C4-2B (cell line): ENCODE measurements around the gene TMEM52B.

Experiments used
- CTCF ChIP-seq: fragments of 450-650 bp; conservative IDR thresholded peaks from 2 replicates; pipeline ENCODE4 v1.5.1; 2017; ENCODE audit warnings: mild to moderate bottlenecking
- ZFX ChIP-seq: fragments of 450-650 bp; IDR thresholded peaks from 2 replicates; pipeline ENCODE4 v1.6.1; 2017

GRCh38 chr12:10184261-10184843, 5.5 kb downstream of the TMEM52B start:
- TF ChIP-seq CTCF (no peak), ZFX (no peak)
